ENCODE results near the gene MAGI3. TPM values are rescaled to one million over a fixed set of nuclear protein-coding genes. Genes with fewer than 3 reads are reported as not detected.

Gene MAGI3
- total and polyA plus RNA-seq, 2 of the 13 experiments (the other 11 are each of a cell fraction or from before 2014, with no cell fraction given): 4.0 to 11.8 TPM

GRCh38 chr1:113478427-113479195, 88.3 kb downstream of the MAGI3 start (continued):
- TF ChIP-seq RERE (CRISPR knock-in tag; IDR thresholded peaks at IDR 0.05; ENCODE audit: low read depth) (peak; percentile 52; the same call in 1 of the 2 replicates), IKZF5 (CRISPR knock-in tag; IDR thresholded peaks at IDR 0.05) (peak; percentile 54; the same call in 1 of the 2 replicates), KDM1A (CRISPR knock-in tag; IDR thresholded peaks at IDR 0.05) (peak; percentile 47; the same call in 1 of the 2 replicates), ZNF709 (CRISPR knock-in tag; IDR thresholded peaks at IDR 0.05) (0 out of 2 replicates have a peak, but pooled peaks have one; percentile 42), SIX4 (CRISPR knock-in tag; IDR thresholded peaks at IDR 0.05) (0 out of 2 replicates have a peak, but pooled peaks have one; percentile 26), TRIM24 (CRISPR knock-in tag; IDR thresholded peaks at IDR 0.05) (peak; percentile 69; the same call in 1 of the 2 replicates), TFDP1 (CRISPR knock-in tag; IDR thresholded peaks at IDR 0.05; ENCODE audit: borderline replicate concordance) (peak; percentile 11; the same call in 1 of the 2 replicates), ZMYM2 (CRISPR knock-in tag; IDR thresholded peaks at IDR 0.05) (0 out of 2 replicates have a peak, but pooled peaks have one; percentile 52), PATZ1 (CRISPR knock-in tag; IDR thresholded peaks at IDR 0.05) (peak; percentile 33; the same call in 1 of the 2 replicates), ZNF12 (CRISPR knock-in tag; IDR thresholded peaks at IDR 0.05) (peak; percentile 63; the same call in 1 of the 2 replicates), ZFP91 (CRISPR knock-in tag; IDR thresholded peaks at IDR 0.05; ENCODE audit: borderline replicate concordance) (peak; percentile 28; the same call in 1 of the 2 replicates), ZKSCAN8 (CRISPR knock-in tag; IDR thresholded peaks at IDR 0.05; ENCODE audit: borderline replicate concordance) (peak; percentile 58; the same call in 1 of the 2 replicates)
